HEK293T (cell line): Measurements from ENCODE around the gene FH.

ENCODE experiments used
- CTCF ChIA-PET: fragments of 350-600 bp; formaldehyde crosslinking; extraction: SDS; loops from one replicate; lab custom pipeline; 2021; ENCODE audit warnings: antibody characterized with exemption, inconsistent platforms; lab: Yijun Ruan, JAX
- POLR2A ChIA-PET: fragments of 350-600 bp; formaldehyde crosslinking; extraction: SDS; loops from one replicate; lab custom pipeline; 2020; ENCODE audit warnings: antibody characterized with exemption, inconsistent platforms; lab: Yijun Ruan, JAX
- DNase-seq: peaks from one replicate; pipeline ENCODE4 v3.0.0; 2012; ENCODE audit warnings: mixed read lengths; ENCODE audit errors: extremely low spot score
- ARNT ChIP-seq: fragments of 450-650 bp; IDR thresholded peaks from 2 replicates; pipeline ENCODE4 v1.6.1; 2017; ENCODE audit warnings: mild to moderate bottlenecking
- BHLHE40 ChIP-seq: fragments of 450-650 bp; IDR thresholded peaks from 2 replicates; pipeline ENCODE4 v1.6.1; 2016; ENCODE audit warnings: mild to moderate bottlenecking, moderate library complexity, borderline replicate concordance
- CTBP1 ChIP-seq: fragments of 450-650 bp; IDR thresholded peaks from 2 replicates; pipeline ENCODE4 v1.6.1; 2016; ENCODE audit warnings: borderline replicate concordance
- ELF4 ChIP-seq: fragments of 450-650 bp; IDR thresholded peaks from 2 replicates; pipeline ENCODE4 v1.6.1; 2017; ENCODE audit warnings: antibody characterized with exemption
- FOXA1 ChIP-seq: fragments of 450-650 bp; IDR thresholded peaks from 2 replicates; pipeline ENCODE4 v1.6.1; 2016; ENCODE audit warnings: mild to moderate bottlenecking
- FOXK2 ChIP-seq: fragments of 450-650 bp; IDR thresholded peaks from 2 replicates; pipeline ENCODE4 v1.6.1; 2016; ENCODE audit warnings: mild to moderate bottlenecking
- FOXM1 ChIP-seq: fragments of 450-650 bp; IDR thresholded peaks from 2 replicates; pipeline ENCODE4 v1.6.1; 2017; ENCODE audit warnings: mild to moderate bottlenecking, borderline replicate concordance
- HDGF ChIP-seq: fragments of 450-650 bp; IDR thresholded peaks from 2 replicates; pipeline ENCODE4 v1.6.1; 2017; ENCODE audit warnings: antibody characterized with exemption, borderline replicate concordance
- L3MBTL2 ChIP-seq: fragments of 450-650 bp; conservative IDR thresholded peaks from 2 replicates; pipeline ENCODE4 v1.6.1; 2016; ENCODE audit warnings: mild to moderate bottlenecking
- LEF1 ChIP-seq: fragments of 450-650 bp; IDR thresholded peaks from 2 replicates; pipeline ENCODE4 v1.6.1; 2017; ENCODE audit warnings: mild to moderate bottlenecking, borderline replicate concordance
- NFRKB ChIP-seq: fragments of 450-650 bp; IDR thresholded peaks from 2 replicates; pipeline ENCODE4 v1.6.1; 2016; ENCODE audit warnings: mild to moderate bottlenecking, moderate library complexity
- SP1 ChIP-seq: fragments of 450-650 bp; IDR thresholded peaks from 2 replicates; pipeline ENCODE4 v1.6.1; 2017
- SUZ12 ChIP-seq: fragments of 450-650 bp; IDR thresholded peaks from 2 replicates; pipeline ENCODE4 v1.6.1; 2016; ENCODE audit warnings: mild to moderate bottlenecking
- TARDBP ChIP-seq: fragments of 450-650 bp; IDR thresholded peaks from 2 replicates; pipeline ENCODE4 v1.6.1; 2016
- ZNF384 ChIP-seq: fragments of 450-650 bp; IDR thresholded peaks from 2 replicates; pipeline ENCODE4 v1.6.1; 2016
- TF ChIP-seq, protein P1 (sequence below): fragments of 450-650 bp; IDR thresholded peaks from 2 replicates; pipeline ENCODE4 v1.6.1; 2016

The FH gene

DNA sequence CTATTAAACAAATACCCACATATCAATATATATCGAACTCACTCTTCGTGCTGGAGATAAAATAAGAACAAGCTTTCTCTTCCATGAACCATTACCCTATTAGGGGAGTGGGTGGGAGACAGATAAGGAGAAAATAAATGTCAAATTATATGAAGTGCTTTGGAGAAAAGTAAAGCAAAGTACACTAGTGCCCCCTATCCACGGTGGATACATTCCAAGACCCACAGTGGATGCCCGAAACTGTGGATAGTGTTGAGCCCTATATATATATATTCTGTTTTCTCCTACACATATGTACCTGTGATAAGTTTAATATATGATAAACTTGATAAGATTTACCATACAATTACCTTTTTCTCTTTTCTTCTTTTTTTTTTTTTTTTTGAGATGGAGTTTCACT, 54.6 kb downstream of the FH start:
- ChIA-PET CTCF (no interaction called here), POLR2A (no interaction called here)
- TF ChIP-seq HDGF = no peak
- TF ChIP-seq FOXK2 = no peak
- no peak for TF ChIP-seq ELF4
- DNase-seq = no peak

DNA sequence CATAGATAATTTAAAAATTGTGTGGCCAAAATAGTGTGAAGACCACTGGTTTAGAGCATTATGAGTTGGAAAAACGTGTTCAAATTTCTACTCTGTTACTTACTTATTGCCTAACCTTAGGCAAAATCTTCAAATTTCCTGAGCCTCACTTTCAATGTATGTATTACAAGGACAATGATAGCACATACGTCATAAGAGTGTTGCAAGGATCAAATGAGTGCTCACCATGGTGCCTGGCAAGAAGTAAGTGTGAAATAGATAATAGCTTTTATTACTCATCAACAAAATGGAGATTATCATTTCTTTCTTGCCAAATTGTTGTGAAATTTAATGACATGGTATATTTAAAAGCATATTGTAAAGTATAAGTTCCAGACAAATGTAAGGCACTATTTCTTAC, 57.2 kb downstream of the FH start:
- CTCF ChIA-PET = no interaction called here
- no peak for DNase-seq
- TF ChIP-seq ARNT (no peak), CTBP1 (no peak), LEF1 (no peak)
- TF ChIP-seq, protein P1, sequence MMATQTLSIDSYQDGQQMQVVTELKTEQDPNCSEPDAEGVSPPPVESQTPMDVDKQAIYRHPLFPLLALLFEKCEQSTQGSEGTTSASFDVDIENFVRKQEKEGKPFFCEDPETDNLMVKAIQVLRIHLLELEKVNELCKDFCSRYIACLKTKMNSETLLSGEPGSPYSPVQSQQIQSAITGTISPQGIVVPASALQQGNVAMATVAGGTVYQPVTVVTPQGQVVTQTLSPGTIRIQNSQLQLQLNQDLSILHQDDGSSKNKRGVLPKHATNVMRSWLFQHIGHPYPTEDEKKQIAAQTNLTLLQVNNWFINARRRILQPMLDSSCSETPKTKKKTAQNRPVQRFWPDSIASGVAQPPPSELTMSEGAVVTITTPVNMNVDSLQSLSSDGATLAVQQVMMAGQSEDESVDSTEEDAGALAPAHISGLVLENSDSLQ = no peak
- POLR2A ChIA-PET = no interaction called here

DNA sequence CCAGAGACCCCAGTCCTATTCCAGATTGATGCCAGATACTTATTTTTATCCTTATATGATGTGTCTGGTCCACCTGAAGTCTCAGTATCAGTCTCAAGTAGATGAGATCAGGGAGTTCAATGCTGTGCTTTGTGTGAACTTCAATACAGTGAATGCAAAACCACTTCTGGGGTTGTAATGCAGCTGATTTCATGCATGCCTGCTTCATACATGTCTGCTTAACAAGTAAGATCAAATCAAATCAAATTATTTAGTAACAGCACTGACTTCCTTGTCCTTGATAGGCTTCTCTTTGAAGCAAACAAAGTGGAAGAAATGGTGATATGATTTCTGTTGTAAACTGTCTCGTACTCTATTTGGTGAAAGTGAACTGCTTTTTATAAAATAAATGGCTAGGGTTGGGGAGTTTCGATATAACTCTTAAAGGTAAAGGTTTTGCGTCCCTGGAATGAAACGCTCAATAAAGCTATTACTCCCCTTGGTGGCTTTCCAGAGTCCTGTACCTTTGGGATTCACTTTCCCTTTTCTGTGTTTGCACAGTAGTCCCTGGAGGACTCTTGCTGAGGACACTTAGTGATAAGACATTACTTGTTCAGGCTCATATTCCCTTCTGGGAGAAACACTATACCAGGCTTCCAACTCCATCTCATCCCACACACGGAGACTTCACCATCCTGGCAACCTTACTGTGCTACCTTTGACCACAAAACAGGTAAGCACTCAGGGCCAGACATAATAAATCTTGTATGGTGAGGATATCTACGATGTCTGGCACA, 59.3 kb downstream of the FH start:
- ChIA-PET POLR2A (no interaction called here), CTCF (no interaction called here)
- TF ChIP-seq TARDBP (no peak), SP1 (no peak), HDGF (no peak), ELF4 (no peak), FOXA1 (no peak), L3MBTL2 (no peak), FOXK2 (no peak), SUZ12 (no peak), LEF1 (no peak), NFRKB (no peak)
- TF ChIP-seq, protein P1 = no peak
- DNase-seq = peak; percentile 26

DNA sequence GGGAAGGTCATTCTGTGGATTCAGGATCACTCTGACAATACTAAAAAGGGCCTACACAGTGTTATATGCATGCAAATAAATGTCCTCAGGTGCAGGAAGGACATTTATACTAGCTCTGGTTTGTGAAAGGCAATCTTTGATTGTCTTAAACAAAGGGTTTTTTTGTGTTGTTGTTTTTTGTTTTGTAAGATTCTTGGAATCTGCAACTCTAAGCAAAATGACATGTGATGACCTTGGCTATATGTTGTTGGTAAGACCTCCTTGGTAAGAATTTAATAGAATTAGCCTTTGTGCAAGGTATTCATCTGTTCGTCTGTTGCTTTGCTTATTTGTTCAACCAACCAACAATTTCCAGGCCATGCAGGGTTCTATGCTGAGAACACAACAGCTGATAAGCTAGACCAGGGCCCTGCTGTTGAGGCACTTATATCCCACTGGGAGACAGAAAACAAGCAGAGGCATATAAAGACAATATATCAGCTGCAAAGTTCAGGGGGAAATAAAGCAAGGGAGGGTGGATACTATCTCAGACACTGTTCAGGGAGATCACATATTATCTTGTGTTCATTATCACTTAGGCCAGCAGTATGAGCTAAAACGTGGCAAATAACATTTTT, 60.3 kb downstream of the FH start:
- ChIA-PET CTCF (no interaction called here), POLR2A (no interaction called here)
- no peak for DNase-seq
- TF ChIP-seq FOXM1 (no peak), TARDBP (no peak), CTBP1 (no peak), FOXK2 (no peak), LEF1 (no peak), ZNF384 (no peak), SUZ12 (no peak), ARNT (no peak)

DNA sequence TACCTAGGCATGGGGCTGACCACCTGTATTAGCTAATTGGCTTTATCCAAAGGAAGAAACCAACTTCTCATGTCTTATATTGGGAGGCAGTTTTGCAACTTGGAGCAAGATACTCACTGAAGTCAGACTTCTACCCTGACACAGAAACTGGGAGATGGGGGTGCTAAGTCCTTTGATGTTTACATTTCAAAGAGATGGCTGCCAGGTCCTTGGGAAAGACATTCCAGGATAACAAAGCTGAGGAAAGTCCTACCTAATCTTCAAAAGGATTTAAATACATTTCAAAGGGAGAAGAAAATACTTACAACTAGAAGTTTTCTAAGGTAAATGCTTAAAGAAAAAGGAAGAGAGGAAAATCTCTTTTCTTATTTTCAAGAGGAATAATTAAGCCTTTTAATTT, 62.1 kb downstream of the FH start:
- ChIA-PET CTCF (no interaction called here), POLR2A (no interaction called here)
- no peak for DNase-seq
- TF ChIP-seq FOXM1 (no peak), SUZ12 (no peak), LEF1 (no peak), FOXK2 (no peak), TARDBP (no peak), ELF4 (no peak), L3MBTL2 (no peak), BHLHE40 (no peak), CTBP1 (no peak)
- TF ChIP-seq, protein P1 = no peak

DNA sequence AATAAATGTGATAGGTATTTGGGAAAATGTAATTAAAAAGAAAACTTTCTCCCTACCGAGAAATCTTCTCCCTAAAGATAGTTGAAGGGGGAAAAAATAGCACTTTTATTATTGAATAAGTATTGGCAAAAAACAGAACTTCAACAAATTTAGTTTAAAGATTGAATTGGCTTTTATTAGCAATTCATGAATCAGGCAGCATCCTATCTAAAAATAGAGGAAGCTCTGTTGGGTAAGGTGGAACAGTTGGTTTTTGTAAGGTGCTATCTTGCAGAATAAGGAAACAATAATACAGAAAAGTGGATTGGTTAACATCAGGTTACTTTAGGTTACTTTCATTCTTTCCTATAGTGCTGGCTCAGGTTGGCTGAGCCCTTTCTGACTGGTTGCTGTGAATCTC, 62.8 kb downstream of the FH start:
- DNase-seq = no peak
- ChIA-PET CTCF (no interaction called here), POLR2A (no interaction called here)
- TF ChIP-seq ARNT = no peak
- TF ChIP-seq FOXM1 = no peak
- no peak for TF ChIP-seq SUZ12

DNA sequence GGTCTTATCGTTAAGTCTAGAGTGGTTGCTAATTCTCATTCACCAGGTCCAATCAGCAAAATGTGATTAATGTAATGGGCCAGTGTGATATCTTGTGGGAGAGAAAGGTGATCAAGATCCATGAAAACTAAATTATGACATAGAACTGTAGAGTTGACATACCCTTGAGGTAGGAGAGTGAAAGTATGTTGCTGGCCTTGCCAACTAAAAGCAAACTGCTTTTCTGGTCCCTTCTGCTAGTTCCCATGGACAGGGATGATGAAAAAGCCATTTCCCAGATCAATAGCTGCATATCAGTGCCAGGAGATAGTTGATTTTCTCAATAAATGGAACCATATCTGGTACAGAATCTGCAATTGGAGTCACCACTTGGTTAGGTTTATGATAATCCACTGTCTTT, 65.8 kb downstream of the FH start:
- CTCF ChIA-PET = no interaction called here
- POLR2A ChIA-PET = no interaction called here
- DNase-seq = no peak
- TF ChIP-seq ELF4 = no peak
- TF ChIP-seq SUZ12 = no peak
- TF ChIP-seq SP1 = no peak
- TF ChIP-seq CTBP1 = no peak
- TF ChIP-seq ZNF384 = no peak
- no peak for TF ChIP-seq FOXM1
- no peak for TF ChIP-seq ARNT
- TF ChIP-seq NFRKB = no peak
